ENCODE data around the gene BHLHE41.
A peak's percentile ranks its signal among the peaks of the same experiment; 100 is the strongest.

Gene BHLHE41

DNA sequence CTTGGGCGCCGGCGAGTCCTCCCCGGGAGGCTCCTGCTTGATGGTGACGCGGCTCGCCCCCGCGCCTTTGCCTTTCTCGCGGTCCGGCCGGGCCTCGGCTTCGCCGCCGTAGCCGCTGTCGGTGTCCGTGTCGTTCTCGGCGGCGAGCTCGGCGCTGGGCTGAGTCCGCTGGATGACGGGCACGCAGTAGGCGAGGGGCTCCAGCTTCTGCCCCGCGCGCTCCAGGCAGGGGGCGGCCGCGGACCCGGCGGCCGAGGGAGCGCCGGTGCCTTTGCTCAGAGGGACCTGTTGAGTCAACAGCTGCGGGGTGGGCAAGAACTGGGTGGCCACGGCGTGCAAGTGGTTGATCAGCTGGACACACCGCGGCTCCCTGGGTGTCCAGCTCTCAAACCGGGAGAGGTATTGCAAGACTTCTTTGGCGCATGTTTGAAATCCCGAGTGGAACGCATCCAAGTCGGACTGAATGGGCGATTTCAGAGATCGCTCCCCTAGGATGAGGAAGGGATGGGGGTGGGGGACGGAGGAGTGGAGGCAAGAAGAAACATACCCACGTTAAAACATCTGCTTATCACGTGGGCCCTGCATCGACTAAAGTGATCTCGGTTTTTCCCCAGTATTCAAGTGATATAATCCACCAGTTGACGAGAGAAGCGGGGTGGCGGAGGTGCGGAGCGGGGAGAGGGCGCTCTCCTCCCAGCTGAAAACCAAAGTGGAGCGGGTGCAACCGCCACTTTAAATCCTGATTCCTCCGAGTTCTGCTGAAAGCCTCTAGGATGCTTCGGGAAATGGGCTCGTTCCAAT lies 2.0 kb downstream of the BHLHE41 start:
- TF ChIP-seq, protein P1, sequence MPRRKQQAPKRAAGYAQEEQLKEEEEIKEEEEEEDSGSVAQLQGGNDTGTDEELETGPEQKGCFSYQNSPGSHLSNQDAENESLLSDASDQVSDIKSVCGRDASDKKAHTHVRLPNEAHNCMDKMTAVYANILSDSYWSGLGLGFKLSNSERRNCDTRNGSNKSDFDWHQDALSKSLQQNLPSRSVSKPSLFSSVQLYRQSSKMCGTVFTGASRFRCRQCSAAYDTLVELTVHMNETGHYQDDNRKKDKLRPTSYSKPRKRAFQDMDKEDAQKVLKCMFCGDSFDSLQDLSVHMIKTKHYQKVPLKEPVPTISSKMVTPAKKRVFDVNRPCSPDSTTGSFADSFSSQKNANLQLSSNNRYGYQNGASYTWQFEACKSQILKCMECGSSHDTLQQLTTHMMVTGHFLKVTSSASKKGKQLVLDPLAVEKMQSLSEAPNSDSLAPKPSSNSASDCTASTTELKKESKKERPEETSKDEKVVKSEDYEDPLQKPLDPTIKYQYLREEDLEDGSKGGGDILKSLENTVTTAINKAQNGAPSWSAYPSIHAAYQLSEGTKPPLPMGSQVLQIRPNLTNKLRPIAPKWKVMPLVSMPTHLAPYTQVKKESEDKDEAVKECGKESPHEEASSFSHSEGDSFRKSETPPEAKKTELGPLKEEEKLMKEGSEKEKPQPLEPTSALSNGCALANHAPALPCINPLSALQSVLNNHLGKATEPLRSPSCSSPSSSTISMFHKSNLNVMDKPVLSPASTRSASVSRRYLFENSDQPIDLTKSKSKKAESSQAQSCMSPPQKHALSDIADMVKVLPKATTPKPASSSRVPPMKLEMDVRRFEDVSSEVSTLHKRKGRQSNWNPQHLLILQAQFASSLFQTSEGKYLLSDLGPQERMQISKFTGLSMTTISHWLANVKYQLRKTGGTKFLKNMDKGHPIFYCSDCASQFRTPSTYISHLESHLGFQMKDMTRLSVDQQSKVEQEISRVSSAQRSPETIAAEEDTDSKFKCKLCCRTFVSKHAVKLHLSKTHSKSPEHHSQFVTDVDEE (CRISPR knock-in tag; IDR thresholded peaks at IDR 0.05), result no peak
- TF ChIP-seq ESRRG (CRISPR knock-in tag; IDR thresholded peaks at IDR 0.05), result no peak
- TF ChIP-seq ZC3H10 (CRISPR knock-in tag; IDR thresholded peaks at IDR 0.05), result no peak
- no peak for TF ChIP-seq ZNF565 (CRISPR knock-in tag; conservative IDR thresholded peaks at IDR 0.05; ENCODE audit: low read depth)
- TF ChIP-seq ISL1 (CRISPR knock-in tag; IDR thresholded peaks at IDR 0.05), result no peak
- ATAC-seq, result peak; percentile 25

DNA sequence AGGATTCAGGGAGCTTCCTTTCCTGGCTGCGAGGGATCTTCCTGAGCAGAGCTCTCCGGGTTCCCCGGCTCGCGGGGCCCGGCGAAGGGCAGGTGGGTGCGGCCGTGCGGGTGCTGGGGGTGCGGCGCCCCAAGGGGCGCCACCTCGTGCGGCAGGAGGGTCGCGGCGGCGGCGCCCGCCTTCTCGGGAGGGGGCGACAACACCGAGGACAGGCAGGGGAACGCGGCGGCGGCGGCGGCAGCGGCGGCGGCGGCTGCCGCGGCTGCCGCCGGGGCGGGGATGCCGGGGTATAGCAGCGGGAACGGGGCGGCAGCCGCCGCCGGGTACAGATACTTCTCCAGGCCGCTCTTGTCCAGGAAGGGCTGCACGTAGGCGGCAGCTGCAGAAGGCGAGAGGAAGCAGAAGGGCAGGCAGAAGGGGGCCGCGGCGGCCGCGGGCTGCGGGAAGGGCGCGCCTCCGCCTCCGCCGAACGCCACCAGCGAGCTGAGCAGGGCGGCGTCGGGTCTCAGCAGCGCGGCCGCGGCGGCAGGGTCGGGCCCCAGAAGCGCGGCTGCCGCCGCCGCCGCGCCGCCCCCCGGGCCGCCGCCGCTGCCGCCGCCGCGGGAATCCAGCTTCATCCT lies 2.7 kb downstream of the BHLHE41 start:
- ATAC-seq, result no peak
- TF ChIP-seq ZNF565 (CRISPR knock-in tag; conservative IDR thresholded peaks at IDR 0.05; ENCODE audit: low read depth) (no peak), SNAI2 (CRISPR knock-in tag; IDR thresholded peaks at IDR 0.05) (no peak), ARNTL (CRISPR knock-in tag; IDR thresholded peaks at IDR 0.05; ENCODE audit: borderline replicate concordance, low read depth) (no peak)
- TF ChIP-seq, protein P2, sequence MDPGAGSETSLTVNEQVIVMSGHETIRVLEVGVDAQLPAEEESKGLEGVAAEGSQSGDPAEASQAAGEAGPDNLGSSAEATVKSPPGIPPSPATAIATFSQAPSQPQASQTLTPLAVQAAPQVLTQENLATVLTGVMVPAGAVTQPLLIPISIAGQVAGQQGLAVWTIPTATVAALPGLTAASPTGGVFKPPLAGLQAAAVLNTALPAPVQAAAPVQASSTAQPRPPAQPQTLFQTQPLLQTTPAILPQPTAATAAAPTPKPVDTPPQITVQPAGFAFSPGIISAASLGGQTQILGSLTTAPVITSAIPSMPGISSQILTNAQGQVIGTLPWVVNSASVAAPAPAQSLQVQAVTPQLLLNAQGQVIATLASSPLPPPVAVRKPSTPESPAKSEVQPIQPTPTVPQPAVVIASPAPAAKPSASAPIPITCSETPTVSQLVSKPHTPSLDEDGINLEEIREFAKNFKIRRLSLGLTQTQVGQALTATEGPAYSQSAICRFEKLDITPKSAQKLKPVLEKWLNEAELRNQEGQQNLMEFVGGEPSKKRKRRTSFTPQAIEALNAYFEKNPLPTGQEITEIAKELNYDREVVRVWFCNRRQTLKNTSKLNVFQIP (CRISPR knock-in tag; IDR thresholded peaks at IDR 0.05; ENCODE audit: borderline replicate concordance, low read depth), result no peak

DNA sequence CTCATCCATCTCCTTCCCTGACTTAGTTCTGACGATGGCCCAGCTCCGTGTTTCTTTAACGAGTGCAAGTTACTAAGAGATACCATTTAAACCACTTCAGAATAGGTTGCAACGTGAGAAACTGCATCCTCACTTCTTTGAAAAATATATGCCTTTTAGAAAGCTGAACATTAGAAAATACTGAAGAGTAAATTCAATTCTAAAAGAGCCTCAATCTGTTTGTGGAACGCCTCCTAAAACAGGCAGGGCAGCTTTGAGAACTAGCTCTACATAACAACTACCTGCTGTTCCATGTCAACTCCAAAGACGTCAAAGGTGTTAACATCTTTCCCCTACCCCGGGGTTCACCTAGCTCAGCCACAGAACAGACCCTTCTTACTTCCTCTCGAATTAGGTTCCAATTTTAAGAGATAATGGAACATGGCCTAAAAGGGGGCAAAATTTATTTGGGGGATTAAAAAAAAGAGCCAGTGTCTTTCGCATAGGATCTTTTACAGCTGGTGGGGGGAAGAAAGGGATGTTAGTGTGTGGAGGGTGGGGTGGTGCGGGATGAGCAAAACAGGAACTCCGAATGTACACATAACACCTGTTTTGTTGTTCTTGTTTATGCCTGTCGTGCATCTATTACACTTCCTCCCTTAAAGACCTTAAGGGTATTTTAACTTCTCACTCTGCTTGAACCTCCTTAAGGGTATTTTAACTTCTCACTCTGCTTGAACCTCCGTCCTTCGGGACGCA lies 3.3 kb downstream of the BHLHE41 start:
- no peak for ATAC-seq
- TF ChIP-seq ZC3H10 (CRISPR knock-in tag; IDR thresholded peaks at IDR 0.05), result no peak

DNA sequence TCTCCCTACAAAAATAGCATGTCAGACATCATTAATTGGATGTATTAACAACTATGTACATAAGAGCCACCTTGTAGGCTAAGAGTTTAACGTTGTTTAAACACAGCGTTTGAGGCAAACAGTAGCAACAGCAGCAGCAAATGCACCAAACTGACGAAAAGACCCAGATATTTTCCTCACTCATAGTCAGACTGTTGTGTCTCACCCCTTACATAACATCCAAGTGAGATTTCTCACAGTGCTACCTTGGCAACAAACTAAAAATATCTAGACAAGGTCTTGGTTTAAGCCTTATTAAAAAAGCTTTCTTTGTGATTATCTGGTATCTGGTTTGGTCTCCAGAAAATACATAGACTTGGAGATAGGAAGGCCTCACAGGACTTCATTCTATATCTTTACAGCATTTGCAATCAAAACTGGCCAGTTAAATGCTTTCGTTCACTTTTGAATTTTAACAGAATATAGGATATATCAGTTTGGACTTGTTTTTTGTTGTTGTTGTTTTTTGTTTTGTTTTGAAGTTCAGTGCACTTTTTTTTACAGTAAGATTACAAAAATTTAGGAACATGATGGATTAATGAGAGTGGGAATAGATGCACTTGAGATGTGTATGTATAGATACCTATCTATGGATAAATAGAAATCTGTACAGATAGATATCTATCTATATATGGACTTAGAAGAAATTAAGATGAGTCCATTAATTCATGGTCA lies 4.1 kb downstream of the BHLHE41 start:
- ATAC-seq, result no peak
- TF ChIP-seq TOX (CRISPR knock-in tag; IDR thresholded peaks at IDR 0.05; ENCODE audit: borderline replicate concordance) (no peak), PPARA (CRISPR knock-in tag; IDR thresholded peaks at IDR 0.05; ENCODE audit: borderline replicate concordance) (no peak), RARB (CRISPR knock-in tag; IDR thresholded peaks at IDR 0.05) (no peak), SNAI2 (CRISPR knock-in tag; IDR thresholded peaks at IDR 0.05) (no peak), ZFP3 (CRISPR knock-in tag; IDR thresholded peaks at IDR 0.05) (no peak), TCF4 (CRISPR knock-in tag; IDR thresholded peaks at IDR 0.05; ENCODE audit: borderline replicate concordance) (no peak), ZNF70 (CRISPR knock-in tag; IDR thresholded peaks at IDR 0.05) (no peak)
- TF ChIP-seq, protein P3, sequence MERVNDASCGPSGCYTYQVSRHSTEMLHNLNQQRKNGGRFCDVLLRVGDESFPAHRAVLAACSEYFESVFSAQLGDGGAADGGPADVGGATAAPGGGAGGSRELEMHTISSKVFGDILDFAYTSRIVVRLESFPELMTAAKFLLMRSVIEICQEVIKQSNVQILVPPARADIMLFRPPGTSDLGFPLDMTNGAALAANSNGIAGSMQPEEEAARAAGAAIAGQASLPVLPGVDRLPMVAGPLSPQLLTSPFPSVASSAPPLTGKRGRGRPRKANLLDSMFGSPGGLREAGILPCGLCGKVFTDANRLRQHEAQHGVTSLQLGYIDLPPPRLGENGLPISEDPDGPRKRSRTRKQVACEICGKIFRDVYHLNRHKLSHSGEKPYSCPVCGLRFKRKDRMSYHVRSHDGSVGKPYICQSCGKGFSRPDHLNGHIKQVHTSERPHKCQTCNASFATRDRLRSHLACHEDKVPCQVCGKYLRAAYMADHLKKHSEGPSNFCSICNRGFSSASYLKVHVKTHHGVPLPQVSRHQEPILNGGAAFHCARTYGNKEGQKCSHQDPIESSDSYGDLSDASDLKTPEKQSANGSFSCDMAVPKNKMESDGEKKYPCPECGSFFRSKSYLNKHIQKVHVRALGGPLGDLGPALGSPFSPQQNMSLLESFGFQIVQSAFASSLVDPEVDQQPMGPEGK (CRISPR knock-in tag; IDR thresholded peaks at IDR 0.05; ENCODE audit: borderline replicate concordance), result no peak
- TF ChIP-seq, protein P1 (CRISPR knock-in tag; IDR thresholded peaks at IDR 0.05), result no peak
- TF ChIP-seq, protein P2 (CRISPR knock-in tag; IDR thresholded peaks at IDR 0.05; ENCODE audit: borderline replicate concordance, low read depth), result no peak

Measured in SK-N-SH treated with all-trans-retinoic acid at 6 μM for 48 hours (cell line).